GM11168 (cell line): ENCODE results near the gene IL17REL.

ENCODE experiments used
- in situ Hi-C: fragments of 300-500 bp; cut with MboI; formaldehyde crosslinking; loops from one replicate; pipeline ENCODE4 v1.12.0; 2022; ENCODE audit warnings: low sequenced_read_pairs; ENCODE audit not compliant: unreplicated experiment

The IL17REL gene

DNA sequence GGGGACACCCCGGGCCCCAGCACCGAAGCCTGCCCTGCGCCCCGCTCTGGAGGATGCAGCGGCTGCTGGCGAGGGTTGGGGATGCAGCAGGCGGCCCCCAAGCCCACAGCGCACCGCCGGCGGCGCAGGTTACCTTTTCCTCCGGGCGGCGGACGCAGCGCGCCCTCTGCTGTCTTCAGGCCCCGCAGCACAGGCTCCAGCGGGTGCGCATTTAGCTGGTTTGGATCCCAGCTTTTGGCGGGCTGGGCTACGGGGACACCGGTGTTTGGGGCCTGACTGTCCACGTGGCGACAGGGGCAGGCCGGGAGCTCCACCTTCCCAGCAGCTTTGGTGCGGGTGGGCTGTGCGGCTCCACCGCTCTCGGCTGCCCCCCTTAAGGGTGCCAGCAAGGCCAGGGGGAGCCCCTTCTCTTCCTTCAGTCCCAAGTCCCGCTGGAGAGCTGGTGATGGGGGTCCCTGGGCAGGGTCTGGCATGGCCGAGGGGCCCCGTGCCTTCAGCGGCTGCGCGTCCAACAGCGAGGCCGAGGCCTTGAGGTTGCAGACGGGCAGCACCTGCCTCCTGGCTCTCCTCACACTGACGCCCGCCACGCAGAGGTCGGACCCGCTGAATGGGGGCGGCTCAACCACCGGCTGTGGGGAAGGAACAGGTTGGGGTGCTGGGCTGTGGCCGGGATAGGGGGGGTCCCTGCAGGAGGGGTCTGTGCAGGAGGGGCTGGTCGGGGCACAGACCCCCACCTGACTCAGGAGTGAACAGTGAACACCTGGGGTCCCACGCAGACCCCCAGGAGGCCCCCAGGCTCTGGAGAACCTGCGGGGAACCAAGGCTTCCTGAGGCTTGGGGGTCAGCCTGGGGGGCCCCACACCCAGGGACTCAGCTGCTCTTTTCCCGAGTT is 18.0 kb upstream of the IL17REL start:
- in situ Hi-C loops: loop anchor here (25.0 kb wide), 2 partner anchors 268 to 1943 kb away; no protein-coding TSS in a partner anchor

GRCh38 chr22:50027639-50028537 is 15.3 kb upstream of the IL17REL start:
- in situ Hi-C loops: loop anchor here (5.0 to 25.0 kb wide), 3 partner anchors 96 to 1941 kb away; no protein-coding TSS in a partner anchor

- in situ Hi-C loops: loop anchor here (5.0 to 25.0 kb wide), 3 partner anchors 94 to 1939 kb away; no protein-coding TSS in a partner anchor
Observed at GRCh38 chr22:50025993-50026392, 13.4 kb upstream of the IL17REL start.

DNA sequence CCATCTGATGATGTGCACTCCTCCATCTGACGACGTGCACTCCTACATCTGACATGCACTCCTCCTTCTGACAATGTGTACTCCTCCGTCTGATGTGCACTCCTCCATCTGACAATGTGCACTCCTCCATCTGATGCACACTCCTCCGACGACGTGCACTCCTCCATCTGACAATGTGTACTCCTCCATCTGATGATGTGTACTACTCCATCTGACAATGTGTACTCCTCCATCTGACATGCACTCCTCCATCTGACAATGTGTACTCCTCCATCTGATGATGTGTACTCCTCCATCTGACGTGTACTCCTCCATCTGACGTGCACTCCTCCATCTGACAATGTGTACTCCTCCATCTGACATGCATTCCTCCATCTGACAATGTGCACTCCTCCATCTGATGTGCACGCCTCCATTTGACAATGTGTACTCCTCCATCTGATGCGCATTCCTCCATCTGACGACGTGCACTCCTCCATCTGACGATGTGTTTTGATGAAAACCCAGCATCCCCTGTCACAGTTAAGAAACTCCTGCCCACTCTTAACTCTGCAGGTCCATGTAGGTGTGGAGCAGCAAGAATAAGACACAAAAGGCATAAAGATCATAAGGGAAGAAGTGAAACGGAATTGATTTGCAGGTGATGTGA is 9.7 kb upstream of the IL17REL start:
- in situ Hi-C loops: no loop called here

DNA sequence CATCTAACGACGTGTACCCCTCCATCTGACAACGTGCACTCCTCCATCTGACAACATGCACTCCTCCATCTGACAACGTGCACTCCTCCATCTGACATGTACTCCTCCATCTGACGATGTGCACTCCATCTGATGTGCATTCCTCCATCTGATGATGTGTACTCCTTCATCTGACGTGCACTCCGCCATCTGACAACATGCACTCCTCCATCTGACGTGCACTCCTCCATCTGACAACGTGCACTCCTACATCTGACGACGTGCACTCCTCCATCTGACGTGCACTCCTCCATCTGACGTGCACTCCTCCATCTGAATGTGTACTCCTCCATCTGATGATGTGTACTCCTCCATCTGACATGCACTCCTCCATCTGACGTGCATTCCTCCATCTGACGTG is 8.0 kb upstream of the IL17REL start:
- in situ Hi-C loops: no loop called here

DNA sequence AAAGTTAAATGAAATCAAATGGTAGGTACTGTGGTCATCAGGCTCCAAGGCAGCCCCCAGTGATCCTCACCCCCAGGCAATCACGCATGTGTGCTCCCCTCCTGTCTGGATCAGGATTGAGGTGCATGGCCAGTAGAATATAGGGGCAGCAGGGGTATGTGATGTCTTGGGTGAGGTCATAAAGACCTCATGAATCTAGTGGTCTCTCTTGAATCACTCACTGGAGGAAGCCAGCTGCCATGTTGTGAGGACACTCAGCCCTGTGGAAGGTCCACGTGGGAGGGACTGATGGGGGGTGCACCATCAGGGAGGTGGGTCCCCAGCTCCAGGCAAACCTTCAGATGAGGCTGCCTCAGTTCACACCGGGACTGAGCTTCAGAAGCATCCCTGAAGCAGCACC is 6.8 kb upstream of the IL17REL start:
- in situ Hi-C loops: no loop called here

GRCh38 chr22:50018608-50019285 is 6.2 kb upstream of the IL17REL start:
- in situ Hi-C loops: no loop called here

- in situ Hi-C loops: no loop called here
Observed at GRCh38 chr22:50017701-50018224, 5.2 kb upstream of the IL17REL start.

DNA sequence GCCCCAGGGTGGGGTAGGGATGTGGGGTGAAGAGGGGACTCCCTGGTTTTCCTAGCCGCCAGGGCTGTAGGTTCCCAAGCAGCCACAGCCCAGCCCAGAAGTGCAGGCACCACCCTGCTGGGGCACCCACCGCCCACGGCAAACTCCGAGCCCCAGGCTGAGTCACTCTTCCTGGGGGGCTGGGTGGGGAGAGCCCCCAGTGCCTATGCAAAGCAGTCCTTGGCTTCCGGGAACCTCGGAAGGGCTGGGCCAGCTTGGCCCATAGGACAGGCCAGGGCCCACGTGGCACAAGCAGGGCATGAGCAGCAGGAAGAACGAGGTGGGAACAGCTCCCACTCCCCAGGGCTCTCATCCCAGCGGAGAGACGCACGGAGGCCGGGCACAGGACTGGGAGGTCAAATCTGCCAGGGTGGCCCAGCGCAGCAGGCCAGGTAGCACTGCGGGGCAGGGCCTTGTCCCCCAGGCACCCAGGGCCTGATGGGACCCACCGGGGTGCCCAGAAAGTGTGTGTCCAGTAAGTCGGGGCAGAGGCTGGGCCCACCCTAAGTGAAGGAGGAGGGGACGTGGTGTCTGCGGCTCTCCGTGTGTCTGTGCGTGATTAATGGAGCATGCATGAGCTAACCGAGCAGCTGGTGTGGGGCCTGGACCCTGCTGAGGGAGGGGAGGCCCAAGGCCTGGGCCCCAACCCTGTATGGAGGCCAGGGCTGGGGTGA is 4.6 kb upstream of the IL17REL start:
- in situ Hi-C loops: no loop called here

- in situ Hi-C loops: no loop called here
Observed at GRCh38 chr22:50016308-50016987, 3.9 kb upstream of the IL17REL start.

GRCh38 chr22:50015451-50016307 is 3.1 kb upstream of the IL17REL start:
- in situ Hi-C loops: no loop called here

GRCh38 chr22:50014655-50015401 is 2.3 kb upstream of the IL17REL start:
- in situ Hi-C loops: no loop called here

- in situ Hi-C loops: no loop called here
Observed at GRCh38 chr22:50014053-50014501, 1.5 kb upstream of the IL17REL start.

- in situ Hi-C loops: no loop called here
Observed at GRCh38 chr22:50011447-50012210, 936 bp downstream of the IL17REL start.

DNA sequence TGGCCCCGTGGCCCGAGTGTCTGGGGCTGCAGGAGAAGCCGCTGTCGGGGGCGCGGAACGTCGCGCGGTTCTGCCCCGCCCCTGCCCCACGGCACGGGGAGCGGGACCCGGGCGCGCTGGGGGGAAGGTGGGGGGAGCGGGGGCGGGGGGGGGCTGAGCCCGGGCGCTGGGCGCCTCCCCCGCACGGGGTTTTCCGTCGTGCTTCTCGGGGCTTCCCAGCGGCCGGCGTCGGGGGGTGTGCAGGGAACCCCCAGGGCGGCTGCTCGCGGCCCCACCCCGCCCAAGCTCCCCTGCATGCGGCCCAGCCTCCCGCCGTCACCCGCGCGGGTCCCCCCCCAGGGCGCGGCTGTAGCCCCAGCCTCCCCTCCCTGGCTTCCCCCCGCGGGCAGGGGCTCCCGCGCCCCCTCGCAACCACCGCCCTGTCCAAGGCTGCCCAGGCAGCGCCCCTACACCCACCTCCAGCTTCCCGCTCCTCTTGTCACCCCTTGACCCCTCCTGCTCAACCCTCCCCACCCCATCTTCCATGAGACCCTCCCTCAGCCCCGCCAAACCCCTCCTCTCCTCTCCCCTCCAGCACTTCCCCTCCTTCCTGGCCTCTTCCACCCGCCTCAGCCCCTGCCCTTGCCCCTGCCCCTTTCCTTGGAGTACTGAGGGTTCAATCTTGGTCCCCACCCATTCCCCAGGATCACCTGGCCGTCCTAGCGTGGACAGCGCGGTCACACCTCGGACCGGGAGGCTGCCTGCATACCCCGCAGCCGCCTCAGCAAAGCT is 1.7 kb downstream of the IL17REL start:
- in situ Hi-C loops: no loop called here
